Neural cell (in vitro differentiated cells): ENCODE results near the gene STK24.

Source experiments
- EZH2 ChIP-seq: fragments of 200-600, 300-800 bp; shearing (Covaris generic), sonication (generic); IDR thresholded peaks from 2 replicates; pipeline ENCODE4 v1.6.1; 2014; ENCODE audit warnings: antibody characterized with exemption, low read length, borderline replicate concordance, mild to moderate bottlenecking; ENCODE audit not compliant: insufficient read depth, poor library complexity, severe bottlenecking
- POLR2AphosphoS5 ChIP-seq: IDR thresholded peaks from 2 replicates; pipeline ENCODE4 v1.6.1; 2012
- RAD21 ChIP-seq: fragments of 450-650 bp; conservative IDR thresholded peaks from 2 replicates; pipeline ENCODE4 v1.6.1; 2014; ENCODE audit warnings: antibody characterized with exemption, mild to moderate bottlenecking, moderate library complexity
- SMC3 ChIP-seq: fragments of 450-650 bp; conservative IDR thresholded peaks from 2 replicates; pipeline ENCODE4 v1.6.1; 2014; ENCODE audit warnings: antibody characterized with exemption, mild to moderate bottlenecking, moderate library complexity; ENCODE audit not compliant: poor library complexity
- TAF1 ChIP-seq: IDR thresholded peaks from 2 replicates; pipeline ENCODE4 v1.6.1; 2012; ENCODE audit warnings: low read depth
- TF ChIP-seq, protein P1 (sequence below): fragments of 450-650 bp; IDR thresholded peaks from 2 replicates; pipeline ENCODE4 v1.5.1; 2014; ENCODE audit warnings: antibody characterized with exemption, mild to moderate bottlenecking, moderate library complexity; ENCODE audit not compliant: poor library complexity, severe bottlenecking
- TF ChIP-seq, protein P2 (sequence below): IDR thresholded peaks from 2 replicates; pipeline ENCODE4 v1.6.1; 2012; ENCODE audit warnings: borderline replicate concordance

DNA sequence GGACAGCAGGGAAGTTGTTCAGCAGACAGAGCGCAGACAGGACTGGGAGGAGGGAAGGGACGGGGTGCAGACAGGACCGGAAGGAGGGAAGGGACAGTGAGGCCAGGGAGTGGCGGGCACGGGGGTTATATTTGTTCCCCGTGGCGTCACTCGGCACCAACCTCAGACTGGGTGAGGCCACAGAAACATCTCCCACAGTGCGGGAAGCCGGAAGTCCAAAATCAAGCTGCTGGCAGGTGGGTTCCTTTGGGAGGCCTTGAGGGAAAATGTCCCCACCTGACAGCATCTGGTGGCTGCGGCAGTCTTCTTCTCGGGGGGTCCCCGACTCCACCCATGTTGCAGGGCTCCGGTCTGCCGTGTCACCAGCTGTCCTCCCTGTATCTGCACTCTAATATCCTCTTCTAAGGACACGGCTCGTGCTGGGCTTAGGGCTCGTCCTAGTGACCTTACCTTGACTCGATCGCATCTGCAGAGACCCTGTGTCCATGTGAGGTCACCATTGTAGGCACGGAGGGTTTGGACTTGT lies 133.0 kb downstream of the STK24 start:
- no peak for TF ChIP-seq EZH2
- TF ChIP-seq, protein P1, sequence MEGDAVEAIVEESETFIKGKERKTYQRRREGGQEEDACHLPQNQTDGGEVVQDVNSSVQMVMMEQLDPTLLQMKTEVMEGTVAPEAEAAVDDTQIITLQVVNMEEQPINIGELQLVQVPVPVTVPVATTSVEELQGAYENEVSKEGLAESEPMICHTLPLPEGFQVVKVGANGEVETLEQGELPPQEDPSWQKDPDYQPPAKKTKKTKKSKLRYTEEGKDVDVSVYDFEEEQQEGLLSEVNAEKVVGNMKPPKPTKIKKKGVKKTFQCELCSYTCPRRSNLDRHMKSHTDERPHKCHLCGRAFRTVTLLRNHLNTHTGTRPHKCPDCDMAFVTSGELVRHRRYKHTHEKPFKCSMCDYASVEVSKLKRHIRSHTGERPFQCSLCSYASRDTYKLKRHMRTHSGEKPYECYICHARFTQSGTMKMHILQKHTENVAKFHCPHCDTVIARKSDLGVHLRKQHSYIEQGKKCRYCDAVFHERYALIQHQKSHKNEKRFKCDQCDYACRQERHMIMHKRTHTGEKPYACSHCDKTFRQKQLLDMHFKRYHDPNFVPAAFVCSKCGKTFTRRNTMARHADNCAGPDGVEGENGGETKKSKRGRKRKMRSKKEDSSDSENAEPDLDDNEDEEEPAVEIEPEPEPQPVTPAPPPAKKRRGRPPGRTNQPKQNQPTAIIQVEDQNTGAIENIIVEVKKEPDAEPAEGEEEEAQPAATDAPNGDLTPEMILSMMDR = no peak
- TF ChIP-seq, protein P2, sequence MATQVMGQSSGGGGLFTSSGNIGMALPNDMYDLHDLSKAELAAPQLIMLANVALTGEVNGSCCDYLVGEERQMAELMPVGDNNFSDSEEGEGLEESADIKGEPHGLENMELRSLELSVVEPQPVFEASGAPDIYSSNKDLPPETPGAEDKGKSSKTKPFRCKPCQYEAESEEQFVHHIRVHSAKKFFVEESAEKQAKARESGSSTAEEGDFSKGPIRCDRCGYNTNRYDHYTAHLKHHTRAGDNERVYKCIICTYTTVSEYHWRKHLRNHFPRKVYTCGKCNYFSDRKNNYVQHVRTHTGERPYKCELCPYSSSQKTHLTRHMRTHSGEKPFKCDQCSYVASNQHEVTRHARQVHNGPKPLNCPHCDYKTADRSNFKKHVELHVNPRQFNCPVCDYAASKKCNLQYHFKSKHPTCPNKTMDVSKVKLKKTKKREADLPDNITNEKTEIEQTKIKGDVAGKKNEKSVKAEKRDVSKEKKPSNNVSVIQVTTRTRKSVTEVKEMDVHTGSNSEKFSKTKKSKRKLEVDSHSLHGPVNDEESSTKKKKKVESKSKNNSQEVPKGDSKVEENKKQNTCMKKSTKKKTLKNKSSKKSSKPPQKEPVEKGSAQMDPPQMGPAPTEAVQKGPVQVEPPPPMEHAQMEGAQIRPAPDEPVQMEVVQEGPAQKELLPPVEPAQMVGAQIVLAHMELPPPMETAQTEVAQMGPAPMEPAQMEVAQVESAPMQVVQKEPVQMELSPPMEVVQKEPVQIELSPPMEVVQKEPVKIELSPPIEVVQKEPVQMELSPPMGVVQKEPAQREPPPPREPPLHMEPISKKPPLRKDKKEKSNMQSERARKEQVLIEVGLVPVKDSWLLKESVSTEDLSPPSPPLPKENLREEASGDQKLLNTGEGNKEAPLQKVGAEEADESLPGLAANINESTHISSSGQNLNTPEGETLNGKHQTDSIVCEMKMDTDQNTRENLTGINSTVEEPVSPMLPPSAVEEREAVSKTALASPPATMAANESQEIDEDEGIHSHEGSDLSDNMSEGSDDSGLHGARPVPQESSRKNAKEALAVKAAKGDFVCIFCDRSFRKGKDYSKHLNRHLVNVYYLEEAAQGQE = no peak
- no peak for TF ChIP-seq SMC3
- TF ChIP-seq RAD21 = no peak
- no peak for TF ChIP-seq POLR2AphosphoS5
- TF ChIP-seq TAF1 = no peak
